Calu3 (cell line): ENCODE measurements around the gene KRT72. TPM values are rescaled to one million over a fixed set of nuclear protein-coding genes. Genes with fewer than 3 reads are reported as not detected.

Experiments
- BruUV-seq: library from RNA; stranded (reverse); fragments of 400-500 nt; replicated peaks from 2 replicates; lab custom pipeline; 2021; lab: Mats Ljungman, UMichigan
- CTCF ChIA-PET: fragments of 300-600 bp; sonication (Branson Sonifier 250); formaldehyde crosslinking; loops from one replicate; lab custom pipeline; 2022; ENCODE audit warnings: antibody characterized with exemption; lab: Charles Lee
- DNase-seq: peaks from one replicate; pipeline ENCODE4 v3.0.0; 2022
- H3K27ac Mint-ChIP-seq: one replicate; pipeline ENCODE4 v1.8.0; 2022; ENCODE audit warnings: mixed read lengths; ENCODE audit not compliant: unreplicated experiment
- H3K27me3 Mint-ChIP-seq: one replicate; pipeline ENCODE4 v1.8.0; 2022; ENCODE audit warnings: mixed read lengths; ENCODE audit not compliant: unreplicated experiment
- H3K36me3 Mint-ChIP-seq: one replicate; pipeline ENCODE4 v1.8.0; 2022; ENCODE audit warnings: mild to moderate bottlenecking, moderate library complexity, mixed read lengths; ENCODE audit not compliant: insufficient read depth, unreplicated experiment
- H3K4me1 Mint-ChIP-seq: one replicate; pipeline ENCODE4 v1.8.0; 2022; ENCODE audit warnings: mild to moderate bottlenecking, low read depth, mixed read lengths; ENCODE audit not compliant: unreplicated experiment
- H3K4me3 Mint-ChIP-seq: one replicate; pipeline ENCODE4 v1.8.0; 2022; ENCODE audit warnings: mild to moderate bottlenecking, low read depth, moderate library complexity, mixed read lengths; ENCODE audit not compliant: unreplicated experiment
- H3K9me3 Mint-ChIP-seq: one replicate; pipeline ENCODE4 v1.8.0; 2022; ENCODE audit warnings: low read depth, mixed read lengths; ENCODE audit not compliant: unreplicated experiment
- CTCF ChIP-seq: fragments of 200-600 bp; IDR thresholded peaks from one replicate; pipeline ENCODE4 v1.8.0; 2022; ENCODE audit warnings: antibody characterized with exemption; ENCODE audit not compliant: unreplicated experiment
- intact Hi-C: fragments of 100-400 bp; cut with micrococcal nuclease; formaldehyde crosslinking; loops from one replicate; pipeline ENCODE4 v1.10.0; 2022; ENCODE audit not compliant: unreplicated experiment
- total RNA-seq: library from RNA; stranded (reverse); gene quantifications from 2 replicates; pipeline ENCODE4 v1.2.3, GENCODE V29; 2022

Gene KRT72
- total RNA-seq, 1 experiment from 2014 or later, result not detected

- CTCF ChIA-PET, result no interaction called here
- BruUV-seq, result no TSS peak
- no peak for DNase-seq
- Mint-ChIP-seq H3K36me3 (no peaks in the 10 kb centered on the region), H3K4me1 (no peaks in the 10 kb centered on the region), H3K4me3 (no peak overlapping the region), H3K27me3 (peaks cover 91% of the 10 kb centered on the region), H3K9me3 (no peaks in the 10 kb centered on the region), H3K27ac (no peak overlapping the region)
- intact Hi-C loops, result no loop called here
- TF ChIP-seq CTCF, result no peak
Observed at GRCh38 chr12:52627395-52628110, 26.3 kb upstream of the KRT72 start.

DNA sequence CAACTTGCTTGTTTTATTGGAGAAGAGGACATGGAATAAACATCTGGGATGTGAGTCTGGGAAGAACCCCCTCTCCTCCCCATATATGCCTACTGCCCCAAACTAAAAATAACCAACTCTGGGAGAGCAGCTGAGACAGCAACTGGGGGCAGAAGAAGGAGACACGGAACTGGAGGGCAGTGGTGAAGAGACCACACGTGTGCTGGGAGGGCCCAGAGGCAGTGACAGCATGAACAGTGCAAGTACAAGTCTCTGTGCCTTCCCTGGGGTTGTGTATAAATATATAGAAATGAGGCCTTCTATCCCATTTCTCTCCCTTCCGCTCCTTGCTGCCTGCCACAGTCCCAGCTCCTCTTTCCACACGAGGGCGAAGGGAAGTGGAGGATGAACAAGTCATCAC, 21.1 kb upstream of the KRT72 start:
- Mint-ChIP-seq H3K27ac (no peak overlapping the region), H3K27me3 (peaks cover 91% of the 10 kb centered on the region), H3K4me3 (no peak overlapping the region), H3K36me3 (no peaks in the 10 kb centered on the region), H3K4me1 (no peaks in the 10 kb centered on the region), H3K9me3 (no peaks in the 10 kb centered on the region)
- CTCF ChIA-PET, result interaction anchor here (0.6 kb wide), 1 partner anchor 571 kb away, joined by 5 read pairs; the partner anchor contains the start of gene NR4A1
- DNase-seq, result no peak
- TF ChIP-seq CTCF, result no peak
- no TSS peak for BruUV-seq
- intact Hi-C loops, result no loop called here

DNA sequence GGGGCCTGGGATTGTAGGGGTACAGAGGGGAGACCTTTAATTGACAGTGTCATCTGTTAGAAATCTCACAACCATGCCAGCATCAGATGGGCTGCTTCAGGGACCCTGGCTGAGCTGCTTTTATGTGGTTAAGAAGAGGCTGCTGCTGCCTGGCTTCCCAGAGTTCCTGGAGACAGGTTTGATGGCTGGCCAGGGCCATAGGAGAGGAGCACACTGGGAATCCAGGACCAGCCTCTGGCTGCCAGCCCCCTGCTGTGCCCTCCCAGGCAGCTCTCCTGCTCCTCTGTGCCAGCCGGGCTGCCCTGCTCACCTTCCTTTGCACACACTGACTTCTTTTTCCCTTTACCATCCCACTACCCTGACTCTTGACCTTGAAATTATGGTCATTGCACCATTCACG, 17.6 kb upstream of the KRT72 start:
- intact Hi-C loops, result no loop called here
- Mint-ChIP-seq H3K4me3 (no peak overlapping the region), H3K27ac (no peak overlapping the region), H3K27me3 (peaks cover 96% of the 10 kb centered on the region), H3K36me3 (no peaks in the 10 kb centered on the region), H3K9me3 (no peaks in the 10 kb centered on the region), H3K4me1 (no peaks in the 10 kb centered on the region)
- BruUV-seq, result no TSS peak
- TF ChIP-seq CTCF, result no peak
- no peak for DNase-seq
- CTCF ChIA-PET, result no interaction called here

DNA sequence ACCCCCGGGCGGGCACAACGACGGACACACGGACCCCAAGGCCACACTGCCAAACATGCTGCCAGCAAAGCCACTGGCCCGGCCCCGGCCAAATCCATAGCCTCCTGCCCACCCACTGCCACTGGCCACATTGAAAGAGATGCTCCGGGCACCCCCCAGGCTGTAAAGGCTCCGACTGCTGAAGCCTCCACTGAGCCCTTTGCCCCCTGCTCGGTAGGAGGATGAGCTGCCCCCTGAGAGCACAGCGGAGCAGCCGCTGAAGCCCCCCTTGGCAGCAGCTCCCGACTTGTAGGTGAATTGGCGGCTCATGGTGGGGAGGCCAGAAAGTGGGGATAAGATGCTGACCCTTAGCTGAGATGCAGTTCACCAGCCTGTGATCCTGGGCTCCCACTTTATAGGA, 17.0 kb upstream of the KRT72 start, which contains the start of gene KRT73:
KRT73 (minus strand) TSS at position 344 of the 400 bp plus-strand sequence; CDS start at position 309, 35 bp downstream.
- Mint-ChIP-seq H3K4me3 (no peak within 1 kb of the TSS), H3K27me3 (peaks cover 100% of the 10 kb centered on the region), H3K36me3 (no peaks in the 10 kb centered on the region), H3K4me1 (no peaks in the 10 kb centered on the region), H3K27ac (no peak within 1 kb of the TSS), H3K9me3 (no peaks in the 10 kb centered on the region)
- intact Hi-C loops, result no loop called here
- TF ChIP-seq CTCF, result no peak
- CTCF ChIA-PET, result no interaction called here
- DNase-seq, result no peak
- no TSS peak for BruUV-seq
